Stimulated activated CD4-positive, alpha-beta T cell treated with anti-CD3 and anti-CD28 coated beads, TNF-alpha, amount 100 ng/mL, for 4 hours (primary cell): ENCODE results near the gene ZNF532.
"Not testable (repeated sequence)": the region's sequence is repeated elsewhere in the genome, so short reads cannot be mapped to it uniquely, and the experiment has no call there.

ENCODE experiments used
- DNase-seq, 3 experiments: peaks; one replicate each; pipeline ENCODE4 v3.0.0-alpha.2; 2020; ENCODE audit warnings: low read depth in 3 of 3

ZNF532 gene

GRCh38 chr18:58850786-58851469 is 13.7 kb upstream of the ZNF532 start:
- DNase-seq: no peak

GRCh38 chr18:58851856-58852255 is 12.8 kb upstream of the ZNF532 start:
- DNase-seq: no peak

- no peak for DNase-seq
These were observed 12.0 kb upstream of the ZNF532 start for GRCh38 chr18:58852629-58853028.

- no peak for DNase-seq
These were observed 11.1 kb upstream of the ZNF532 start for GRCh38 chr18:58853561-58853960.

GRCh38 chr18:58855521-58855920 is 9.2 kb upstream of the ZNF532 start:
- not testable (repeated sequence) for DNase-seq

- no peak for DNase-seq
These were observed 7.8 kb upstream of the ZNF532 start for GRCh38 chr18:58856881-58857280.

GRCh38 chr18:58858591-58859468 is 5.8 kb upstream of the ZNF532 start:
- no peak for DNase-seq

- DNase-seq: no peak
These were observed 4.8 kb upstream of the ZNF532 start for GRCh38 chr18:58859907-58860306.

- no peak for DNase-seq
These were observed 3.9 kb upstream of the ZNF532 start for GRCh38 chr18:58860747-58861231.

GRCh38 chr18:58861353-58861752 is 3.3 kb upstream of the ZNF532 start:
- DNase-seq: no peak

- no peak for DNase-seq
These were observed 2.8 kb upstream of the ZNF532 start for GRCh38 chr18:58861861-58862301.

GRCh38 chr18:58862356-58862755 is 2.3 kb upstream of the ZNF532 start:
- no peak for DNase-seq

GRCh38 chr18:58862851-58863538 is 1.7 kb upstream of the ZNF532 start:
- peak in 1 of 3 experiments; percentile 8 for DNase-seq

GRCh38 chr18:58863539-58864145 is 1.0 kb upstream of the ZNF532 start:
- DNase-seq: peak in 2 of 3 experiments; percentile 5 to 23

- DNase-seq: no peak
These were observed 435 bp downstream of the ZNF532 start for GRCh38 chr18:58865033-58865590.

GRCh38 chr18:58865701-58866065 is 1.0 kb downstream of the ZNF532 start:
- no peak for DNase-seq

- DNase-seq: no peak
These were observed 1.5 kb downstream of the ZNF532 start for GRCh38 chr18:58866066-58866772.

GRCh38 chr18:58866773-58867150 is 2.1 kb downstream of the ZNF532 start:
- DNase-seq: no peak

GRCh38 chr18:58867281-58867961 is 2.7 kb downstream of the ZNF532 start:
- no peak for DNase-seq

GRCh38 chr18:58868440-58868839 is 3.8 kb downstream of the ZNF532 start:
- DNase-seq: no peak
